Gastroesophageal sphincter (tissue), 3 donors: ENCODE results near the gene REEP5.

Source experiments
- EP300 ChIP-seq: sonication (generic); formaldehyde crosslinking; IDR thresholded peaks from one replicate; pipeline ENCODE4 v1.6.1; 2017; ENCODE audit warnings: antibody characterized with exemption, mild to moderate bottlenecking
- POLR2A ChIP-seq, 2 donors: fragments of 450-650 bp; IDR thresholded peaks; one replicate each; pipeline ENCODE4 v1.6.1; 2017; ENCODE audit warnings: antibody characterized with exemption in 2 of 2, mild to moderate bottlenecking in 2 of 2, moderate library complexity in 1 of 2
- POLR2AphosphoS5 ChIP-seq: sonication (generic); formaldehyde crosslinking; IDR thresholded peaks from one replicate; pipeline ENCODE4 v1.6.1; 2017; ENCODE audit warnings: antibody characterized with exemption
- TF ChIP-seq, protein P1 (sequence below), 4 experiments: fragments of 200-600 bp in 2 of 4; fragments of 450-650 bp in 2 of 4; sonication (generic) in 1 of 4; IDR thresholded peaks; one replicate each; pipeline ENCODE4 v1.5.1; 2017 to 2019; ENCODE audit warnings: antibody characterized with exemption in 4 of 4, mild to moderate bottlenecking in 2 of 4, moderate library complexity in 2 of 4

DNA sequence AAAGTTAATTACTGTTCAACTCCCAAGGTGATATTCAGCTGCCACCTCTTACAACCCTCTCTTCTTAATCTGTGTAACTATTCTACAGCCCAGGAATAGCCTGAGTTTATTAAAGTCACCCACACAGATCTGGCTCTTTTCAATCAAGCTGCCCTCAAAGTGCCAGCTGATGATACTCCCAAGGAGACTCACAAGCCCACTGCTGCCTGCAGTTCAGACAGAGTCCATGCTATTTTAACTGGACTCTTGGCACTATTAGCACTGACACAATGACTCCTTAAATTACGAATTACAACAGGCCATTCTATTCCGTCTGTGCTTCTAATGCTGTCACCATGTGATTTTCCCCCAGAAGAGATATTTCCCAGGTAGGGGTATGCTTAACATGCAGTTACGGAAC is 26.3 kb downstream of the REEP5 start:
- TF ChIP-seq, protein P1, sequence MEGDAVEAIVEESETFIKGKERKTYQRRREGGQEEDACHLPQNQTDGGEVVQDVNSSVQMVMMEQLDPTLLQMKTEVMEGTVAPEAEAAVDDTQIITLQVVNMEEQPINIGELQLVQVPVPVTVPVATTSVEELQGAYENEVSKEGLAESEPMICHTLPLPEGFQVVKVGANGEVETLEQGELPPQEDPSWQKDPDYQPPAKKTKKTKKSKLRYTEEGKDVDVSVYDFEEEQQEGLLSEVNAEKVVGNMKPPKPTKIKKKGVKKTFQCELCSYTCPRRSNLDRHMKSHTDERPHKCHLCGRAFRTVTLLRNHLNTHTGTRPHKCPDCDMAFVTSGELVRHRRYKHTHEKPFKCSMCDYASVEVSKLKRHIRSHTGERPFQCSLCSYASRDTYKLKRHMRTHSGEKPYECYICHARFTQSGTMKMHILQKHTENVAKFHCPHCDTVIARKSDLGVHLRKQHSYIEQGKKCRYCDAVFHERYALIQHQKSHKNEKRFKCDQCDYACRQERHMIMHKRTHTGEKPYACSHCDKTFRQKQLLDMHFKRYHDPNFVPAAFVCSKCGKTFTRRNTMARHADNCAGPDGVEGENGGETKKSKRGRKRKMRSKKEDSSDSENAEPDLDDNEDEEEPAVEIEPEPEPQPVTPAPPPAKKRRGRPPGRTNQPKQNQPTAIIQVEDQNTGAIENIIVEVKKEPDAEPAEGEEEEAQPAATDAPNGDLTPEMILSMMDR (IDR thresholded peaks at IDR 0.05): no peak
- TF ChIP-seq POLR2A (IDR thresholded peaks at IDR 0.05) (no peak), EP300 (no peak), POLR2AphosphoS5 (no peak)
